ENCODE measurements around the gene STK32C. TPM values are rescaled to one million over a fixed set of nuclear protein-coding genes. Genes with fewer than 3 reads are reported as not detected.
A peak's percentile ranks its signal among the peaks of the same experiment; 100 is the strongest.
"Not testable (repeated sequence)": the region's sequence is repeated elsewhere in the genome, so short reads cannot be mapped to it uniquely, and the experiment has no call there.

STK32C gene
- 6.6 and 7.6 TPM in 2 replicates for total RNA-seq (2014; rRNA removed; shearing (Covaris generic))
- 12.8 and 14.1 TPM in 2 replicates for polyA plus RNA-seq (2015; cell fraction: cytosol; rRNA removed)
- 9.9 and 11.9 TPM in 2 replicates for polyA plus RNA-seq (2015; cell fraction: nucleus; rRNA removed)

DNA sequence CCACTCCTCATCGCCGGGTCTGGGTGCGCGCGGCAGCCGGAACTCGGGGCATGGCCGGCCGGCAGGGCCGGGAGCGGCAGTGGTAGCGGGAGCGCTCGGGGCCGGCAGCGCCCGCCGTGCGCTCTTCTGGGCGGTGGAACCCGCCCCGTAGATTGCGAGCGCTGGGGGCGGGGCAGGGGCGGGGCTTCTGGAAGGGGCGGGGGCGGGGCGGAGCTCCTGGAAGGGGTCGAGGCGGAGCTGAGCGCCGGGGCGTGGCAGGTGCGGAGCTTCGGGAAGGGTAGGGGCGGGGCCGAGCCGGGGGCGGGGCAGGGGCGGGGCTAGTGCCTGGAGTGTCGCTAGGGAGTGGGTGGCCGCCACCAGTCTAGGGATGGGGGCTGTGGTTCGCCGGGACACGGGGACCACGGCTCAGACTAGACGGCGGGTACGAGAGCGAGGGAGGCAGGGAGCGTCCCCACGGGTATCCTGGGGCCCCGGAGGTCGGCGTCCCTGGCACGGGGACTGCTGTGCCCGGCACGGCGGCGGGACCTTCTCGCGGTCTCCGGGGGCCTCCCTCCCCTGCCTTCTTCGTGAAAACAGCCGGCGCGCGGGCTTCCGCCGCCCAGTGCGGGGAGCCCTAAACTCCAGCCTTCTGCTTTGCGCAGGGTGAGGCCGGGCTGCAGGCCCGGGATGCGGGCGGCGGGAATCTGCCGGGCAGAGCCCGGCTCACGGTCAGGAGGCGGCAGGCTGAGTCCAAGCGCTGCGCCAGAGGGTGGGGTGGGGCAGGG is at the start of gene STK32C:
Gene STK32C, minus strand, starts transcription at position 128 of the 764 bp plus-strand sequence. Its CDS starts 117 bp downstream, at position 11.
- in situ Hi-C loops (cut with HindIII; ENCODE audit: low pct_unique_long_range_greater_than_20kb, low sequenced_read_pairs) = no loop called here
- peak; percentile 83 for DNase-seq (ENCODE audit: low read depth, low spot score)

DNA sequence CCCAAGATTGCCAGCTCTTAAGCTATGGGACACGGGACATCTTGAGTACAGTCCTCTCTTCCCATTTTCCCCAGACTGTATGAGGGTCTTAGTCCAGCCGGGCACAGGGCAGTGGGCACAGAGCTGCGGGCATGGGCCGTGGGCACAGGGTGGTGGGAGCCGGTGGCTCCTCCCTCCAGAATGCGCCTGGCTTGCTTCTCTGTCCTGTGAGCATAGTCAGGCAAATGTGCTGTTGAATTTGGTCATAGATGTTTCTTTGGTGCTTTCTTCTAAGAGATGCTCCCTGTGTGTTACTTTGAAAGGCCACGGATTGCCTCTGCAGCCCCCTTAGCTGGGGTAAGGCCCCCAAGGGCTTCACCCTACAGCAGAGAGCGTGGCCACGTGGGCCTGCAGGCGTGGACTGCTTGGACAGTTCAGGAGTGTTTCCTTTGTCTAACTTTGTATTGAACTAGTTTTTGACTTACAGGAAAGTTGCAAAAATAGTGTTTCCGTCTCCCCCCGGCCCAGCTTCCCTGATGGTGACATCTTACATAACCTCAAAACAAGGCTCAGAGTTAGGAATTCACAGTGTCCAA is 49.0 kb upstream of the STK32C start:
- no peak for DNase-seq (ENCODE audit: low read depth, low spot score)
- in situ Hi-C loops (cut with HindIII; ENCODE audit: low pct_unique_long_range_greater_than_20kb, low sequenced_read_pairs) = no loop called here

DNA sequence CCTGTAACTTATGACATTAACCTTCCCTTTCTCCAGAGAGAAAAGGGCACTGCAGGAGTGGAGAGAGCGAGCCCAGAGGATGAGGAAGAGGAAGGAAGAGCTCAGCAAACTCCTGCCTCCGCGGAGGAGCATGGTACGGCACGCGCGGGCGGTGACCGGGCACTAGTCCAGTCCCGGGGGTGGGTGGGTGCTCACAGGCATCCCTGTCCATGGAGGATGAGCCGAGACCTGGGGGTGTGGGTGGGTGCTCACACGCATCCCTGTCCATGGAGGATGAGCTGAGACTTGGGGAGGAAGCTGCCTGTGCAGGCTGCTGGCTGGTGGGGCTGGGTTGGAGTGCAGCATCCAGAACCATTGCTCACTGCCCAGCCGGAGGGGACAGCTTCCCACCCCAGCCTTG is 48.0 kb upstream of the STK32C start:
- in situ Hi-C loops (cut with HindIII; ENCODE audit: low pct_unique_long_range_greater_than_20kb, low sequenced_read_pairs) = no loop called here
- no peak for DNase-seq (ENCODE audit: low read depth, low spot score)

DNA sequence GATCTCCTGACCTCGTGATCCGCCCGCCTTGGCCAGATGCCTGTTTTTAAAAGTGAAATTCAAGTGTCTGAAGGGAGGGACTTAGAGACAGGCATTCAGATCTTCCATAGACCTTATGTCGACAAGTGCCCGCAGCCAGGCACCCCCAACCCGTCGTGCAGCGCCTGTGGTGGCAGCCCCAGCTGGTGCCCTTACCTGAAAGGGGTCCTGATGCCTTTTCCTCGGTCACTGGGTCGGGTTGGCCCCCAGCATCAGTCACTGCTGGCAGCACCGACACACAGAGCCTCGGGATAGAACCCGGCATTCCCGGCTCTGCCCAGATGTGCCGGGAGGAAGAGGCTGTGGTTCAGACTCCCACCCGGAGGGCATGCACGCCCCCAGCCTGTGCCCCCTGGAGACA is 47.5 kb upstream of the STK32C start:
- DNase-seq (ENCODE audit: low read depth, low spot score) = no peak
- in situ Hi-C loops (cut with HindIII; ENCODE audit: low pct_unique_long_range_greater_than_20kb, low sequenced_read_pairs) = no loop called here

DNA sequence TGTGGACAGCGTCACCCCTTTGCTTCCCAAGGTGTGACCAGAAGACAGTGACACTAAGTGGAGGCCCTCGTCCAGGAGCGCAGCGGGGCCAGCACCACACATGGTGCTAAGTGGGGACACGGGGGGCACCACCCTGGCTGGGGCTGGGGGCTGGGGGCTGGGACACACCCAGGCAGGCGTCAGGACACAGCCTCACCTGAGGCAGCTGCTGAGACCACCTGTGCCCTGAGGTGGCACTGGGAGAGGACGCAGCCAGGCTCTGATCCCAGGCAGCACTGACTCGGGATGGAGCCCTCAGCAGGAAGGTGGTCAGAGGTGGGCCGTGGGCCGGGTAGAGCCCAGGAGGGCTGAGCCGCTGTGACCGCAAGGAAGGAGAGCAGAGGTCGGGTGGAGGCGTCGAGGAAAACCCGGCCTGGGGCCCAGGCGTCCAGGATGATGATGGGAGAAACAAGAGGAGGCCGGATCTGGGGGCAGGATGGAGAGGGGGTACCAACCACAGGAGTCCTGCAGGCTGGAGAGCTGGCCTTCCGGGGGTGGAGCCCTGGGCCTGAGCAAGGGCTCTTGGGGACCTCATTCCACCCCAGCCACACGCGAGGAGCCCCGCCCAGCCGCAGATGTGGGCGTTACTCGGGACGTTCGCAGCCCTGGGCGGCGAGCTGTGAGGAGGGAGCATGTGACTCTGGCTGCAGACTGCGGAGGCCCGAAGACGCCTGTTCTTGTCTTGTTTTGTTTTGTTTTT is 46.8 kb upstream of the STK32C start:
- in situ Hi-C loops (cut with HindIII; ENCODE audit: low pct_unique_long_range_greater_than_20kb, low sequenced_read_pairs) = no loop called here
- DNase-seq (ENCODE audit: low read depth, low spot score) = no peak

DNA sequence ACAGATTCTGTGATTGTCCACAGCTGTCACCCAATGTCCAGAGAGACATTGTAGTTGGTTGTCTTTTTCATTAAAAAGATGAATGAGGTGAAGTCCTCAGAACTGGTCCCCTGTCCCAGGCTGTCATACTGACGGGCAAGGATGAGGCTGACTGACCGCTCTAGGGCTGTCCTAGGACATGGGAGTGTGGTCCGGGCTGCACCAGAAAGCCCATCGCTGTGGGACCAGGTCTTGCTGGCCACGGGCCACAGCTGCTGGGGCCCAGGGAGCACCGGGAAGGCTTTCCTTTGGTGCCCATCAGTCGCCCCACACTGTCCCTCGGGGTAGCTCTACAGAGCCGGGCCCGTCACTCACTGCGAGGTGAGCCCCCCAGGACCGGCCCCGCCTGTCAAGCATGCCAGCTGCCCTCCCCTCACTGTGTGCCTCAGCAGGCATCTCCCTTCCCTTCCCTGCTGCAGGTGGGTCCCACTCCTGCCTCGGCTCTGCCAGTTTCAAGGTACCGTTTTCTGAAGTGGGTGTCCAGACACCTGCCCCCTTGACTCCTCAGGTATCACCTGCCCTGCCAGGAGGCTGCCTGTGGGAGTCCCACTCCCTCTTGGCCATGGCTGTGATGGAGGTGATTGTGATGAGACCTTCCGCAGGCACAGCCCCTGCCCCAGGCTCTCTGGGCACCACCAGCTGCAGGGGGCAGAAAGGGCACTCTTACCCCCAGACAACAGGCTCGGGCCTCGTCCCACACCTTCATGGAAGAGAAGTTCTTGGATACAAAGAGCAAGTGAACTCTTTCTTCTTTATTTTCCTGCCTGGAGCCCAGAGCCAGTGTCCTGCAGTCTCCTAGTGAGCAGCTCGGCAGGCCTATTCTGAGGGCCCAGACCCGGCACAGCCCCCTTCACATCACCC is 46.0 kb upstream of the STK32C start:
- in situ Hi-C loops (cut with HindIII; ENCODE audit: low pct_unique_long_range_greater_than_20kb, low sequenced_read_pairs) = no loop called here
- no peak for DNase-seq (ENCODE audit: low read depth, low spot score)

DNA sequence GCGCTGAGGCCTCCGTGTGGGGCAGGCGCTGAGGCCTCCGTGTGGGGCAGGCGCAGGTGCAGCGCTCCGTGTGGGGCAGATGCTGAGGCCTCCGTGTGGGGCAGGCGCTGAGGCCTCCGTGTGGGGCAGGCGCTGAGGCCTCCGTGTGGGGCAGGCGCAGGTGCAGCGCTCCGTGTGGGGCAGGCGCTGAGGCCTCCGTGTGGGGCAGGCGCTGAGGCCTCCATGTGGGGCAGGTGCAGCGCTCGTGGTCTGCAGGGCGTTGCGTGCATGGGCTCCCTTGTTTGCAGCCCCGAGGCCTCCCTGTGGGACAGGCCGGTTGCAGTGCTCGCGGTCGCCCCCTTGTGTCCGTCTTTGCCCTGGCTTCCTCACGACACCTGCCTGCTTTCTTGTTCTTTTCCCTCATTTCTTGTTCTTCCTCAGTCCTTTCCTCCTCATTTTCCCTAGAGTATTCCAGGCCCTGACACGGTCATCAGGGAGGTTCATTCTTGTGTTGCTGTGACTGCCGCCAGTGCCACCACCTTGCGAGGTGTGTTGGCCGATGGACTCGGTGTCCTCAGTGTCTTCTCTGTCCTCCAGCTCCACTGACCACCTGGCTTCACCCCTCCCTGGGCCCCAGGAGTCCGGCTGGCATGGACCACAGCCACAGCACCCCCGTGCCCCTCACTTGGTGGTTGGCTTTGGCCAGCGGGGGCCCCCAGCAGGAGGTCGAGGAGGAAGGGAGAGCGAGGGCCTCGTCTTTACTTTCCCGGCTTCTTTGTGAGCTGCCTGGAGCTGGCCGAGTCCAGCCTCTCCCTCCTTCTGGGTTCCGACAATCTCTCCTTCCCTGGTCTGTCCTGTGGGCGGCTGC is 44.9 kb upstream of the STK32C start:
- DNase-seq (ENCODE audit: low read depth, low spot score) = peak; percentile 48
- in situ Hi-C loops (cut with HindIII; ENCODE audit: low pct_unique_long_range_greater_than_20kb, low sequenced_read_pairs) = not testable (repeated sequence)

DNA sequence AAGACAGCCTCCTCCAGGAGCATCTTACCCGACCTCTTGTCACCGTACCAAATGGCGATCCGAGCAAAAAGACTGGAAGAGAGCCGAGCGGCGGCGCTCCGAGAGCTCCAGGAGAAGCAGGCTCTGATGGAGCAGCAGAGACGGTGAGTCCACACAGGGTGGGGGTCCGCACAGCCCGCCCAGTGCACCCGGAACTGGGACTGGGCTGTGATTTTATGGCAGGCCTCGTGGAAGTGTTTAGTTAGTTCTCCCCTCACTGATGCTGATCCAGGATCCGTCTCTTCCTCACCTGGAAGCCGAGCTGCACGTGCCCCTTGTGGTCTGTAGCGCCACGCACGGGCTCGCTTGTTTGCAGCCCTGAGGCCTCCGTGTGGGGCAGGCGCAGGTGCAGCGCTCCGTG is 43.9 kb upstream of the STK32C start:
- DNase-seq (ENCODE audit: low read depth, low spot score) = no peak
- in situ Hi-C loops (cut with HindIII; ENCODE audit: low pct_unique_long_range_greater_than_20kb, low sequenced_read_pairs) = no loop called here

DNA sequence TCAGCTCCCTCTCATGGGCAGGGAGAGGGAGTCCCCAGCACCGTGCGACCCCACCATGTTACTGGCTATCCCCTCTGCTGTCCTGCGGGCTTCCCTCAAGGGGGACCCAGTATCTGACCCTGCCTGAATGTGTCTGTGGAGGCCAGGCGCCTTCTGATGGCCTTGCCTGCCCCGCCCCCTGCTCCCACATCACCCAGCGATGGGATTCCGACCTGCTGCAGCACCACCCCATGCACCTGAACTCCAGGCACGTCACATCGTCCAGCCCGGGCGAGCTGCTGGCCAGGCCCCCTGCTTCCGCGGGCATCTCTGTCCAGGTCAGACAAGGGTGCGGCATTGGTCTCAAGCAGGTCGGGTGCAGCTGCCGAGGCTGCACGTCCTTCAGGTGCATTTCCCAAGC is 43.2 kb upstream of the STK32C start:
- no peak for DNase-seq (ENCODE audit: low read depth, low spot score)
- in situ Hi-C loops (cut with HindIII; ENCODE audit: low pct_unique_long_range_greater_than_20kb, low sequenced_read_pairs) = no loop called here

DNA sequence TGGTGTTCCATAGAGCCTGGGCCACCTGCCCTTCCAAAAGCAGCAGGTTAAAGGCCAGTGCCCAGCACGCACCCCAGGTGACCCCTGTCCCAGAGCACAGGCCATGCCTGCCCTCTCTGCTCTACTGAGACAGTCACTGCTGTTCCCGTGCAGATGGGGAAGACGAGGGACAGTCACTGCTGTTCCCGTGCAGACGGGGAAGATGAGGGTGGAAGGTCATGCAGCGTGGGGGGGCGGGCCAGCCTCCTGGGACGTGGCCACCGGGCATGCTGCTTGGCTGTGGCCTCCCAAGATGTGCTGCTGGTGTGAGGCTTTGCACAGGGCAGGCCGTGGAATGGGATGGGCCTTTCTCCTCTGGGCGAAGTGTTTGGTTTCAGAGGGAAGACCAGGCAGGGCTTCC is 42.6 kb upstream of the STK32C start:
- DNase-seq (ENCODE audit: low read depth, low spot score) = no peak
- in situ Hi-C loops (cut with HindIII; ENCODE audit: low pct_unique_long_range_greater_than_20kb, low sequenced_read_pairs) = no loop called here

DNA sequence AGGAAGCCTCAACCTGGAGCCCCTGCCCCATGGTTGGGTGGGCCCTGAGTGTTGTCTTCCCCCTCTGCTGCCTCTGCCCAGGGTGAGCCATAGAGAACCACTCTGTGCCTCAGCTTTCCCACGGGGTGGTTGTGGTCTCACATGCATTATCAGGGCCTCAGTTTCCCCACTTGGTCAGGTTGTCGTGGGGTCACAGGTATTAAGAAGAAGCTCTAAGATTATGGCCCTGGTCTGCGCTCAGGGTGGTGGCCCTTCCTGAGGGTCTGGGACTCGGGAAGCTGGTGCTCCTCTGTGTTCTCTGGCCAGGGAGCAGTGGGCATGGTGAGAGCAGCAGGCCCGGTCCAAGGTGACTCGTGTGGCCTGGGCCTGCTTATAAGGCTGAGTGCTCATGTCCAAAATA is 42.0 kb upstream of the STK32C start:
- DNase-seq (ENCODE audit: low read depth, low spot score) = no peak
- in situ Hi-C loops (cut with HindIII; ENCODE audit: low pct_unique_long_range_greater_than_20kb, low sequenced_read_pairs) = no loop called here

DNA sequence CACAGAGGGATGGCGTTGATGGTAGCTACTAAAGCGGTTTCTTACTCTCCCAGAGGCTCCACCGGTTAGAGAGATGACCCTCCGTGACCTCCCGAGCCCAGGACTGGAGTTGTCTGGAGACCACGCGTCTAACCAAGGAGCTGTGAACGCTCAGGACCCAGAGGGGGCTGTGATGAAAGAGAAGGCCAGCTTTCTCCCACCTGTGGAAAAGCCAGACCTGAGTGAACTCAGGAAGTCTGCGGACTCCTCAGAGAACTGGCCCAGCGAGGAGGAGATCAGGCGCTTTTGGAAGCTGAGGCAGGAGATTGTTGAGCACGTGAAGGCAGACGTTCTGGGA is 40.1 kb upstream of the STK32C start:
- in situ Hi-C loops (cut with HindIII; ENCODE audit: low pct_unique_long_range_greater_than_20kb, low sequenced_read_pairs) = no loop called here
- DNase-seq (ENCODE audit: low read depth, low spot score) = no peak

DNA sequence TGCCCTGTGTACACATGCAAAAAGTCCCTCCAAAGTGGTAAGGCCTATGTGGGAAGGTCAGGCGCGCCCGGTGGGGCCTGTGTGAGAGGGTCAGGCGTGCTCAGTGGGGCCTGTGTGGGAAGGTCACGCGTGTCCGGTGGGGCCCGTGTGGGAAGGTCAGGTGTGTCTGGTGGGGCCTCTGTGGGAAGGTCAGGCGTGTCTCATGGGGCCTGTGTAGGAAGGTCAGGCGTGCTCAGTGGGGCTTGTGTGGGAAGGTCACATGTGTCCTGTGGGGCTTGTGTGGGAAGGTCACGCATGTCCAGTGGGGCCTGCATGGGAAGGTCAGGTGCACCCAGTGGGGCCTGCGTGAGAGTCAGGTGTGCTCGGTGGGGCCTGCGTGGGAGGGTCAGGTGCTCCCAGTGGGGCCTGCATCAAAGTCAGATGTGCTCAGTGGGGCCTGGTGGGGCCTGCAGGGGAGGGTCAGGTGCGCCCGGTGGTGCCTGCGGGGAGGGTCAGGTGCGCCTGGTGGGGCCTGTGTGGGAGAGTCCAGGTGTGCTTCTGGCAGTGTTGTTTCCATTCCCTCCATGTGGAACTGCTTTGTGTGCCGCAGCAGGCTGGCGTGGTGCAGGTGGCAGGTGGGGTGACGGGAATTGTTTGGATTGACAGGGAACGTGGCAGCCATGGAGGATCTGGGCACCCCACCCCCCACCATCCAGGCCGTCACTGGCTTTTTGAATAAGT is 39.6 kb upstream of the STK32C start:
- DNase-seq (ENCODE audit: low read depth, low spot score) = no peak
- in situ Hi-C loops (cut with HindIII; ENCODE audit: low pct_unique_long_range_greater_than_20kb, low sequenced_read_pairs) = no loop called here

DNA sequence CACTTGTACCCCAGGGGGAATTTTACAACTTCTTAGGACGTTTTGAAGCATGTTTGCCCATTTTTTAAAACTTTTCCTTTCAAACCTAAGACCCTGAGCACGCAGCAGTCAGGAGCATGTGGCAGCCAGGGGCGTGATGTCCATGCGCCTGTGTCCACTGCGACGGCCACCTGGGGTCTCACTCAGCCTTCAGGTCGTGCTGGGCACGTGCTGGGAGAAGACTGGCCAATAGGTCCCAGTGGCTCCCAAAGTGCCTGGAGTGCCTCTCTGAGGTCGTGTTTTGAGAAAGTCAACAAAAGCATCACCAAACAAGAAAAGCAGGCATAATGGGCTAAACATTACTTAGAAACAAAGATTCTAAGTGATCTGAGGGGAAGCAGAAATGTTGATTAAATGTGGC is 39.1 kb upstream of the STK32C start:
- in situ Hi-C loops (cut with HindIII; ENCODE audit: low pct_unique_long_range_greater_than_20kb, low sequenced_read_pairs) = no loop called here
- DNase-seq (ENCODE audit: low read depth, low spot score) = no peak

DNA sequence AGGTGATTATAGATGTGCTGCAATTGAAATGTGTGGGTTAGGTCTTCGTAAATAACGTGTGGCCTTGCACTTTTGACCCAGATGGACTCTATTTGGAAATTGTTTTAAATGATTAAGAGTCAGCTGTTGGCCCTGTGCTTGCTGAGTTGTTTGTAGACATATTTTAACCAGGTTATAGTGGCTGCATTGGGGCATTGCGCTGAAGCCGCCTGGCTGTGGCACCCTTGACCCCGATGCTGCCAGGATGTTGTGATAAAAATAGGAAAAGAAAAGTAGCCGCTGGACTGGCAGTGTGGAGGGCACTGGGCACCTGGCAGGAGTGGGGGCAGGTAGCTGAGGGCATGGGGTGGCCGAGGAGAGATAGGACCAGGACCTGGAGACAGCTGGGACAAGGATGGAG is 37.6 kb upstream of the STK32C start:
- in situ Hi-C loops (cut with HindIII; ENCODE audit: low pct_unique_long_range_greater_than_20kb, low sequenced_read_pairs) = no loop called here
- DNase-seq (ENCODE audit: low read depth, low spot score) = no peak

DNA sequence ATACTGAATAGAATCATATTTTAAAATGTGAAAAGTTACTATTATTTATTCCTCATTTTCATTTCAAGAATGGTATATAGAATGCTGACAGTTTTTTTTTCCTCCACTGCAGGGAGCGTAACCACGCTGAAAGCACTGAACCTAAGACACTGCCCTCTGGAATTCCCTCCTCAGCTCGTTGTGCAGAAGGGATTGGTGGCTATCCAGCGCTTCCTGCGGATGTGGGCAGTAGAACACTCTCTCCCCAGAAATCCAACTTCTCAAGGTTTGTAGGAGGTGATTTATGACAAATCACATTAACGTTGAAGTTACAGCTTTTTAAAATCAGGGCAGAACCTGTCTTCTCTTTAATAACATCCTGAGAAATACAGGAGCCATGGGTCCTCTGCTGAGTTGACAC is 36.6 kb upstream of the STK32C start:
- no peak for DNase-seq (ENCODE audit: low read depth, low spot score)
- in situ Hi-C loops (cut with HindIII; ENCODE audit: low pct_unique_long_range_greater_than_20kb, low sequenced_read_pairs) = no loop called here

Measured in SK-MEL-5 (cell line).